Femur (tissue), 1 donor: ENCODE data around the gene KRT77.

Experiments used
- DNase-seq: peaks from one replicate; pipeline ENCODE4 v3.0.0-alpha.2; 2017

KRT77 gene

GRCh38 chr12:52691076-52691840 is 12.1 kb downstream of the KRT77 start:
- no peak for DNase-seq

- no peak for DNase-seq
Observed at GRCh38 chr12:52690351-52691075, 12.8 kb downstream of the KRT77 start.

- DNase-seq: no peak
Observed at GRCh38 chr12:52689936-52690335, 13.4 kb downstream of the KRT77 start.

- DNase-seq: no peak
Observed at GRCh38 chr12:52689239-52689638, 14.1 kb downstream of the KRT77 start.

GRCh38 chr12:52688481-52688880 is 14.8 kb downstream of the KRT77 start:
- no peak for DNase-seq

GRCh38 chr12:52687497-52688385 is 15.6 kb downstream of the KRT77 start:
- no peak for DNase-seq

- no peak for DNase-seq
Observed at GRCh38 chr12:52686756-52687487, 16.4 kb downstream of the KRT77 start.

GRCh38 chr12:52686063-52686462 is 17.3 kb downstream of the KRT77 start:
- DNase-seq: no peak

GRCh38 chr12:52685406-52685890 is 17.9 kb downstream of the KRT77 start:
- no peak for DNase-seq

GRCh38 chr12:52684431-52684830 is 18.9 kb downstream of the KRT77 start:
- DNase-seq: no peak

- DNase-seq: no peak
Observed at GRCh38 chr12:52683575-52684300, 19.6 kb downstream of the KRT77 start.

- no peak for DNase-seq
Observed at GRCh38 chr12:52682938-52683574, 20.3 kb downstream of the KRT77 start.

GRCh38 chr12:52682381-52682660 is 21.0 kb downstream of the KRT77 start:
- no peak for DNase-seq

GRCh38 chr12:52681526-52682380 is 21.6 kb downstream of the KRT77 start:
- no peak for DNase-seq

- no peak for DNase-seq
Observed at GRCh38 chr12:52680363-52680762, 23.0 kb downstream of the KRT77 start, which contains the start of gene KRT1. Gene KRT1, minus strand, starts transcription at chr12:52680407. Its CDS starts 59 bp downstream, at chr12:52680348.

- DNase-seq: no peak
Observed at GRCh38 chr12:52679875-52680274, 23.4 kb downstream of the KRT77 start.

GRCh38 chr12:52677671-52678070 is 25.7 kb downstream of the KRT77 start:
- DNase-seq: no peak

GRCh38 chr12:52677126-52677525 is 26.2 kb downstream of the KRT77 start:
- no peak for DNase-seq

- no peak for DNase-seq
Observed at GRCh38 chr12:52676163-52676562, 27.2 kb downstream of the KRT77 start.

- no peak for DNase-seq
Observed at GRCh38 chr12:52675301-52675701, 28.0 kb downstream of the KRT77 start.

GRCh38 chr12:52674433-52674775 is 28.9 kb downstream of the KRT77 start:
- DNase-seq: no peak
